Body of pancreas (tissue), 4 donors: ENCODE results near the gene NCOA6.

ENCODE experiments used
- POLR2A ChIP-seq, 3 donors: fragments of 450-650 bp; IDR thresholded peaks; one replicate each; pipeline ENCODE4 v1.6.1; 2016; ENCODE audit warnings: antibody characterized with exemption in 3 of 3, mild to moderate bottlenecking in 2 of 3
- TF ChIP-seq, protein P1 (sequence below), 7 experiments: fragments of 450-650 bp in 4 of 7; fragments of 200-600 bp in 3 of 7; sonication (generic) in 3 of 7; IDR thresholded peaks; one replicate each; pipeline ENCODE4 v1.5.1; 2016 to 2019; ENCODE audit warnings: antibody characterized with exemption in 7 of 7

GRCh38 chr20:34715384-34715783 is 110.1 kb downstream of the NCOA6 start:
- TF ChIP-seq, protein P1, sequence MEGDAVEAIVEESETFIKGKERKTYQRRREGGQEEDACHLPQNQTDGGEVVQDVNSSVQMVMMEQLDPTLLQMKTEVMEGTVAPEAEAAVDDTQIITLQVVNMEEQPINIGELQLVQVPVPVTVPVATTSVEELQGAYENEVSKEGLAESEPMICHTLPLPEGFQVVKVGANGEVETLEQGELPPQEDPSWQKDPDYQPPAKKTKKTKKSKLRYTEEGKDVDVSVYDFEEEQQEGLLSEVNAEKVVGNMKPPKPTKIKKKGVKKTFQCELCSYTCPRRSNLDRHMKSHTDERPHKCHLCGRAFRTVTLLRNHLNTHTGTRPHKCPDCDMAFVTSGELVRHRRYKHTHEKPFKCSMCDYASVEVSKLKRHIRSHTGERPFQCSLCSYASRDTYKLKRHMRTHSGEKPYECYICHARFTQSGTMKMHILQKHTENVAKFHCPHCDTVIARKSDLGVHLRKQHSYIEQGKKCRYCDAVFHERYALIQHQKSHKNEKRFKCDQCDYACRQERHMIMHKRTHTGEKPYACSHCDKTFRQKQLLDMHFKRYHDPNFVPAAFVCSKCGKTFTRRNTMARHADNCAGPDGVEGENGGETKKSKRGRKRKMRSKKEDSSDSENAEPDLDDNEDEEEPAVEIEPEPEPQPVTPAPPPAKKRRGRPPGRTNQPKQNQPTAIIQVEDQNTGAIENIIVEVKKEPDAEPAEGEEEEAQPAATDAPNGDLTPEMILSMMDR (IDR thresholded peaks at IDR 0.05): no peak
- no peak for TF ChIP-seq POLR2A (IDR thresholded peaks at IDR 0.05)
